Measurements from ENCODE around the gene IP6K1.
A peak's percentile ranks its signal among the peaks of the same experiment; 100 is the strongest.
"Not testable (repeated sequence)": the region's sequence is repeated elsewhere in the genome, so short reads cannot be mapped to it uniquely, and the experiment has no call there.

IP6K1 gene

DNA sequence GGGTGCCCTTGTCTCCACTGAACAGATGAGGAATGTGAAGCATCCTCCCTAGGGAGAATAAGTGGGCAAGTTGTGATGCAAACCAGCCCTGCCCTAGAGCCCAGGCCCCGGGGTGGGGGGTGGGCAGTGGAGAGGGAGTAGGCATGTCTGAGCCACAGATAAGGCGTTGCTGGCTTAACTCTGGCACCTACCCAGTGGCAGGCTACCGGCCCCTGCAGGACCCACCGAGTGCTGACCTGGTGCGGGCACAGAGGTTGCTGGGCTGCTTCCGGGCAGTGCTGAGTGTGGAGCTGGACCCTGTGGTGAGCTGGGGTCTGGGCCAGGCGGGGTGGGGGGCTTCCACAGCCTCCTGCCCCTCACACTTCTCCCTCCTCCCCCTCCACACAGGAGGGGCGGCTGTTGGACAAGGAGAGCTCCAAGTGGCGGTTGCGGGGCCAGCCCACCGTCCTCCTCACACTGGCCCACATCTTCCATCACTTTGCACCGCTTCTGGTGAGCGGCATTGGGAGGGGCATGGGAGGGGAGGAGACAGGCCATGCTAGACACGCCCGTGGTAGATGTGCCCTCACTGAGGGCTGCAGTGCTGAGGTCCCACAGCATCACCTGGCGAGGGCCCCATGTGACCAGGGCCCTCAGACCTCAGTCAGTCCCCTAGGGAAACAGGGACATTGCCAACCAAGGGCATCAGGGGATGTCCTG, 86.9 kb downstream of the IP6K1 start:
- no peak for TF ChIP-seq CTCF (IDR thresholded peaks at IDR 0.05; ENCODE audit: low read depth, low read length)
- no peak overlapping the region for H3K4me3 ChIP-seq (ENCODE audit: low read depth, low read length)

GRCh38 chr3:49695350-49696015, 90.9 kb downstream of the IP6K1 start:
- not testable (repeated sequence) for H3K4me3 ChIP-seq (ENCODE audit: low read depth, low read length)

- not testable (repeated sequence) for H3K4me3 ChIP-seq (ENCODE audit: low read depth, low read length)
These were observed 91.8 kb downstream of the IP6K1 start for GRCh38 chr3:49694409-49695070.

GRCh38 chr3:49691481-49691880, 94.9 kb downstream of the IP6K1 start:
- not testable (repeated sequence) for H3K4me3 ChIP-seq (ENCODE audit: low read depth, low read length)

DNA sequence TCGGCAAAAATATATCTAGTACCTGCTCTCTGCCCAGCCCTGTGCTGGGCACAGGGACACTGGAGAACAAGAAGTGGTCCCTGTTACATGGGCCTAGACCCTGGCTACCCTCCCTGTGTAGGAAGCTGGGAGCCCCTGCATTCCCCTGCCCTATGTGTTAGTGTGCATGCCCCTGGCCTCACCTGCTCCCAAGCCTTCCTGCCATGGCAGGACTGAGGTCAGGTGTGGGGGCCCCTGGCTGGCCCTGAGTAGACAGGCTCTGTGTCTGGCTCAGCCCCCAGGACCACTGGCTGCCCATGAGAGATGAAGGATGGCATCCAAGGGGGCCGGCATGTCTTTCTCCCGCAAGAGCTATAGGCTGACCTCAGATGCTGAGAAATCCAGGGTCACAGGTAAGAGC, 95.5 kb downstream of the IP6K1 start:
- H3K4me3 ChIP-seq (ENCODE audit: low read depth, low read length), result not testable (repeated sequence)

- peak overlapping the region; percentile 93 for H3K4me3 ChIP-seq (ENCODE audit: low read depth, low read length)
These were observed 96.3 kb downstream of the IP6K1 start for GRCh38 chr3:49689908-49690624.

GRCh38 chr3:49689046-49689907, 97.1 kb downstream of the IP6K1 start, which contains the start of the genes MST1 and RNF123:
Gene MST1, minus strand, starts transcription at chr3:49689474. Its CDS starts 783 bp downstream, at chr3:49688691.
Gene RNF123, plus strand, starts transcription at chr3:49689557. Its CDS starts 1,609 bp downstream, at chr3:49691166.
- peak; percentile 27; the same call in 1 of the 2 replicates for TF ChIP-seq CTCF (IDR thresholded peaks at IDR 0.05; ENCODE audit: low read depth, low read length)
- H3K4me3 ChIP-seq (ENCODE audit: low read depth, low read length), result peak within 1 kb of the TSS; percentile 93

DNA sequence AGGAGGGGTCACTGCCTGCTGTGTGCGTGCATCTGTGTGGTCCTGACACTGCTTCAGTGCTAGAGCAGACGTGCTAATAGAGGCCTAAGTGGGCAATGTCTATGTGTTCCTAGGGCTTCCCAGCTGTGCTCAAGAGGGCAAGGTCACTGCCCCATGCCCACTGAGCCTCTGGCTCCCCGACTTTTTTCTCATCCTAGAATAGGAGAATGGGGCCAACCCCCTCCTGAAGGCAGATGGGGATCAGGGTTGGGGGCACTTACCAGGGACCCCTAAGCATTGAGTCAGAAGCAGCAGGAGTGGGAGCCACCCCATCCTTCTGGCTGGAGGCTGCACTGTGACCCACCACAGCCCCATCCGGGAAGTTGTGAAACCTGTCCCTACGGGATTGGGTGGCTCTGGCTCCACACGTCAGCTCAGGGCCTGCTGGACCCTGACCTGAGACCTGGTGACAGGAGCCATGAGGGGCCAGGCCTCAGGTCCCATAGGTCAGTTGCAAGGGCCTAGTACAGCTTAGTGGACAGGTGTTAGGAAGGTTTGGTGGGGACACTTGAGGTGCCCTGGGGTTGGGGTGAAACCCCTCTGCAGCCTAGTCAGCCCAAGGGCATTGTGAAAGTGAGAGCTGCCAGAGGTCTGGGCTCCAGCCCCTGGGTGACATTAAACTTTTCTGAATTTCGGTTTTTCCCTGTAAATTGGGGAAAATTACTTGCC, 97.8 kb downstream of the IP6K1 start:
- H3K4me3 ChIP-seq (ENCODE audit: low read depth, low read length), result peak overlapping the region; percentile 93

GRCh38 chr3:49687424-49687795, 98.9 kb downstream of the IP6K1 start:
- H3K4me3 ChIP-seq (ENCODE audit: low read depth, low read length), result not testable (repeated sequence)

GRCh38 chr3:49686769-49687423, 99.4 kb downstream of the IP6K1 start:
- H3K4me3 ChIP-seq (ENCODE audit: low read depth, low read length), result peak overlapping the region; percentile 9; the same call in 1 of the 2 replicates

DNA sequence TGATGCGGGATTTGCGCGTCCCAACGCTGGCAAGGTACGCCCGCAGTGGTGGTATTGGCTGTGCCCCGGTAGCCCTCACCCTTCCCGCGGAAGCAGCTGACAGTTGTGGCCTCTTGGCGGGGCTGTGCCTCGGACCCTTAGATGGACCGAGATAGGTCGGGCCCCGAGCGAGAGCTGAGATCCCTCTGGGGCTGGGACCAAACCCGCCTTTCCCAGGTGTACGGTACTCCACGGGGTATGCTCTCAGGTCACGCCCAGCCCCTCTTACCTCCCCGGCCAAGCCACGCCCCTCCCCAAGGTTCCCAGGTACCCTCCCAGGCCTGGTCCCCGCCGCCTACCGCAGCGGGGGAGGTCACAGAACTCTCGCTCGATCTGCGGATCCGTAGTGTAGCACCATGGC, 100.0 kb downstream of the IP6K1 start:
- peak overlapping the region; percentile 9; the same call in 1 of the 2 replicates for H3K4me3 ChIP-seq (ENCODE audit: low read depth, low read length)

- not testable (repeated sequence) for H3K4me3 ChIP-seq (ENCODE audit: low read depth, low read length)
These were observed 100.5 kb downstream of the IP6K1 start for GRCh38 chr3:49685846-49686245.

DNA sequence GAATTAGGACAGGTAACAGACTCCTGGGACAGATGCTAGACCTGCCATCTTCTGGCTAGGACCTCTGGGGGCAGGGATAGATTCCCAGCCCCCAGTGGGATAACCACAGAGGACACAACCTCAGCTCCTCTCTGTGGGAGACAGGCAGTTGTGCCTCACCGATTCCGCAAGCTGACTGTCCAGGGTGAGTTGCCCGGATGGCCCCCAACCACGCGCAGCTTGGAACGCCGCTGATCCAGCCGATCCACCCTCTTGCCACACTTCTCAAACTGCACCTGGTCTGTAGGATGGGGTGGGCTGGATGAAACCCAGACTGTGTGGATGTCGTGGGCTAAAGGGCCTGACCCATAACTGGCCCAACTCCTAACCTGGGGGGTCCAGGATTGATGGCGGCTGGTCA, 101.2 kb downstream of the IP6K1 start:
- H3K4me3 ChIP-seq (ENCODE audit: low read depth, low read length), result not testable (repeated sequence)

- not testable (repeated sequence) for H3K4me3 ChIP-seq (ENCODE audit: low read depth, low read length)
These were observed 101.9 kb downstream of the IP6K1 start for GRCh38 chr3:49684453-49684852.
